Measurements from ENCODE around the gene PRDM7. TPM values are rescaled to one million over a fixed set of nuclear protein-coding genes. Genes with fewer than 3 reads are reported as not detected.

The PRDM7 gene
- total RNA-seq, 1 experiment from 2014 or later = not detected

DNA sequence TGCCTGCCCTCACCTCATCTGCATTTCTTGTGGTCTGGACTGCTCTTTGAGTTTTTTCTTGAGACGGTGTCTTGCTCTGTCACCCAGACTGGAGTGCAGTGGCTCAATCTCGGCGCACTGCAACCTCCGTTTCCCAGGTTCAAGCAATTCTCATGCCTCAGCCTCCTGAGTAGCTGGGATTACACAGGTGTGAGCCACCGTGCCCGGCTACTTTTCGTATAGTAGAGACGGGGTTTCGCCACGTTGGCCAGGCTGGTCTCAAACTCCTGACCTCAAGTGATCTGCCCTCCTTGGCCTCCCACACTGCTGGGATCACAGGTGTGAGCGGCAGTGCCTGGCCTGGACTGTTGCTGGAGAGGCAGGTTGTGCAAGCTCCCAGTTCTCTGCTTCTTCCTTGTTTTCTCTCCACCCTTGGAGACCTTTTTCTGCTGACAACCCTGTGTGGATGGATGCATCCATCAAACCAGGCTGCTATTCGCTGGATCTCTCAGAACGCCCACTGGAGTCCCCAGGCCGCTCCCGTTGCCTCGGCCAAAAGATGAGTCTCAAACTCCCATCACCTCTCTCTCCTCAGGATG is 35.1 kb downstream of the PRDM7 start:
- Histone ChIP-seq H3K23me2 (ENCODE audit: insufficient read length, low read depth, low read length, poor library complexity, severe bottlenecking) (peaks cover 3% of the 10 kb centered on the region), H3K4me1 (ENCODE audit: insufficient read depth, low read length) (no peaks in the 10 kb centered on the region), H3K18ac (ENCODE audit: insufficient read length, low read depth, low read length) (no peak overlapping the region), H3K14ac (ENCODE audit: insufficient read depth, low read length) (no peak overlapping the region), H4K91ac (ENCODE audit: insufficient read length, low read depth, low read length) (no peak overlapping the region), H3K9me3 (ENCODE audit: control insufficient read depth, low read depth, low read length) (no peaks in the 10 kb centered on the region), H3T11ph (ENCODE audit: low read length) (no peak overlapping the region), H3K27ac (ENCODE audit: insufficient read length, low read depth, low read length) (no peak overlapping the region), H3K27me3 (ENCODE audit: insufficient read depth, low read length) (no peaks in the 10 kb centered on the region), H3K23ac (ENCODE audit: insufficient read length, low read depth, low read length) (no peak overlapping the region), H2BK12ac (ENCODE audit: insufficient read length, low read depth, low read length) (no peak overlapping the region), H3K4ac (ENCODE audit: low read depth, low read length) (no peak overlapping the region), H3K79me1 (ENCODE audit: insufficient read depth, low read depth, low read length, poor library complexity, severe bottlenecking) (no peaks in the 10 kb centered on the region), H2BK15ac (ENCODE audit: low read depth, low read length) (no peak overlapping the region), H4K8ac (replicated peaks; ENCODE audit: insufficient read length, low read depth, low read length) (no peak overlapping the region), H3K9ac (ENCODE audit: extremely low read depth, insufficient read length, low read length) (no peak overlapping the region), H2BK20ac (ENCODE audit: low read depth, low read length, poor library complexity, severe bottlenecking) (no peak overlapping the region), H3K4me2 (ENCODE audit: insufficient read depth, insufficient read length, low read length) (no peak overlapping the region), H2AK5ac (ENCODE audit: insufficient read length, low read length) (no peak overlapping the region), H2AFZ (ENCODE audit: low read length) (no peak overlapping the region), H3K56ac (ENCODE audit: insufficient read length, low read depth, low read length) (no peak overlapping the region), H4K20me1 (ENCODE audit: control insufficient read depth, insufficient read depth, insufficient read length) (no peaks in the 10 kb centered on the region), H4K5ac (ENCODE audit: insufficient read length, low read depth, low read length) (no peak overlapping the region), H3K79me2 (ENCODE audit: insufficient read depth, low read length) (no peaks in the 10 kb centered on the region), H2BK5ac (ENCODE audit: insufficient read length, low read length) (no peak overlapping the region), H2BK120ac (ENCODE audit: low read depth, low read length, poor library complexity, severe bottlenecking) (no peak overlapping the region)
- no peaks in the 10 kb centered on the region for H3K9me3 Mint-ChIP-seq
- no peak overlapping the region; a peak in 1 of 7 replicates for H3K27ac Mint-ChIP-seq
- peaks cover under 1 to 53% (median 42%) of the 10 kb centered on the region in 3 experiments for H3K36me3 Mint-ChIP-seq (ENCODE audit: insufficient read depth in 1 of 3, low read depth in 3 of 3)
- H3K27me3 Mint-ChIP-seq (ENCODE audit: low read depth) = no peaks in the 10 kb centered on the region; the same call in 1 of the 2 replicates
- WGBS (ENCODE audit: extremely low coverage, insufficient read length, low lambda C conversion rate) = no CpG with 5 or more reads among the region's 16 CpGs
- no peak for DNase-seq
- TF ChIP-seq, protein P1, sequence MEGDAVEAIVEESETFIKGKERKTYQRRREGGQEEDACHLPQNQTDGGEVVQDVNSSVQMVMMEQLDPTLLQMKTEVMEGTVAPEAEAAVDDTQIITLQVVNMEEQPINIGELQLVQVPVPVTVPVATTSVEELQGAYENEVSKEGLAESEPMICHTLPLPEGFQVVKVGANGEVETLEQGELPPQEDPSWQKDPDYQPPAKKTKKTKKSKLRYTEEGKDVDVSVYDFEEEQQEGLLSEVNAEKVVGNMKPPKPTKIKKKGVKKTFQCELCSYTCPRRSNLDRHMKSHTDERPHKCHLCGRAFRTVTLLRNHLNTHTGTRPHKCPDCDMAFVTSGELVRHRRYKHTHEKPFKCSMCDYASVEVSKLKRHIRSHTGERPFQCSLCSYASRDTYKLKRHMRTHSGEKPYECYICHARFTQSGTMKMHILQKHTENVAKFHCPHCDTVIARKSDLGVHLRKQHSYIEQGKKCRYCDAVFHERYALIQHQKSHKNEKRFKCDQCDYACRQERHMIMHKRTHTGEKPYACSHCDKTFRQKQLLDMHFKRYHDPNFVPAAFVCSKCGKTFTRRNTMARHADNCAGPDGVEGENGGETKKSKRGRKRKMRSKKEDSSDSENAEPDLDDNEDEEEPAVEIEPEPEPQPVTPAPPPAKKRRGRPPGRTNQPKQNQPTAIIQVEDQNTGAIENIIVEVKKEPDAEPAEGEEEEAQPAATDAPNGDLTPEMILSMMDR (conservative IDR thresholded peaks at IDR 0.05) = no peak
- no peak overlapping the region for H3K4me3 Mint-ChIP-seq
- peaks cover 5% of the 10 kb centered on the region in 2 experiments for H3K4me1 Mint-ChIP-seq

All from H9 (cell line).